Measurements from ENCODE around the gene OR2A25. TPM values are rescaled to one million over a fixed set of nuclear protein-coding genes. Genes with fewer than 3 reads are reported as not detected.

Gene OR2A25
- total and polyA plus RNA-seq, 7 donors, result not detected

GRCh38 chr7:144032516-144032915 is 37.1 kb upstream of the OR2A25 start:
- Histone ChIP-seq H3K4me1 (no peaks in the 10 kb centered on the region), H3K4me3 (no peak overlapping the region), H3K36me3 (ENCODE audit: insufficient read depth in 1 of 2, low read depth in 1 of 2) (no peaks in the 10 kb centered on the region), H3K27me3 (ENCODE audit: insufficient read depth in 3 of 3, low read length in 2 of 3) (no peaks in the 10 kb centered on the region), H3K27ac (no peak overlapping the region), H3K9me3 (no peaks in the 10 kb centered on the region)
- intact Hi-C loops (cut with DNase I), result loop anchor here in 1 of 2 donors (10.0 kb wide), 1 partner anchor 102 kb away; no protein-coding TSS in a partner anchor
- DNase-seq (no peak), ATAC-seq (no peak)
- 68 to 87% (median 75%) methylated on average over 5 of the region's 5 CpGs for WGBS, 3 donors
- no peak for TF ChIP-seq CTCF (IDR thresholded peaks at IDR 0.05)

GRCh38 chr7:144032985-144033709 is 36.5 kb upstream of the OR2A25 start:
- intact Hi-C loops (cut with DNase I), result loop anchor here in 1 of 2 donors (10.0 kb wide), 1 partner anchor 102 kb away; no protein-coding TSS in a partner anchor

GRCh38 chr7:144035385-144035784 is 34.2 kb upstream of the OR2A25 start:
- no peaks in the 10 kb centered on the region for H3K9me3 ChIP-seq
- no peaks in the 10 kb centered on the region for H3K36me3 ChIP-seq (ENCODE audit: insufficient read depth in 1 of 2, low read depth in 1 of 2)
- no peaks in the 10 kb centered on the region for H3K27me3 ChIP-seq (ENCODE audit: insufficient read depth in 3 of 3, low read length in 2 of 3)
- ATAC-seq, result no peak
- no peaks in the 10 kb centered on the region for H3K4me1 ChIP-seq
- H3K27ac ChIP-seq, result no peak overlapping the region
- DNase-seq, result no peak
- H3K4me3 ChIP-seq, result no peak overlapping the region
- intact Hi-C loops (cut with DNase I), result loop anchor here in 1 of 2 donors (10.0 kb wide), 1 partner anchor 99 kb away; no protein-coding TSS in a partner anchor
- no peak for TF ChIP-seq CTCF (IDR thresholded peaks at IDR 0.05)

More at GRCh38 chr7:144032985-144033709, 36.5 kb upstream of the OR2A25 start:
- H3K27ac ChIP-seq, result no peak overlapping the region
- no peak for ATAC-seq
- 49 to 68% (median 56%) methylated on average over 1 of the region's 1 CpG for WGBS, 3 donors
- H3K4me1 ChIP-seq, result no peaks in the 10 kb centered on the region
- TF ChIP-seq CTCF (IDR thresholded peaks at IDR 0.05), result no peak
- H3K27me3 ChIP-seq (ENCODE audit: insufficient read depth in 3 of 3, low read length in 2 of 3), result no peaks in the 10 kb centered on the region
- no peaks in the 10 kb centered on the region for H3K36me3 ChIP-seq (ENCODE audit: insufficient read depth in 1 of 2, low read depth in 1 of 2)
- DNase-seq, result no peak
- no peak overlapping the region for H3K4me3 ChIP-seq
- no peaks in the 10 kb centered on the region for H3K9me3 ChIP-seq

- no peak for TF ChIP-seq CTCF (IDR thresholded peaks at IDR 0.05)
- Histone ChIP-seq H3K9me3 (no peaks in the 10 kb centered on the region), H3K27me3 (ENCODE audit: insufficient read depth in 3 of 3, low read length in 2 of 3) (no peaks in the 10 kb centered on the region), H3K27ac (no peak overlapping the region), H3K36me3 (ENCODE audit: insufficient read depth in 1 of 2, low read depth in 1 of 2) (no peaks in the 10 kb centered on the region), H3K4me3 (no peak overlapping the region), H3K4me1 (no peaks in the 10 kb centered on the region)
- WGBS, 3 donors, result 0 to 89% (median 50%) methylated on average over 1 of the region's 1 CpG
- no peak for ATAC-seq
- intact Hi-C loops (cut with DNase I), result loop anchor here in 1 of 2 donors (10.0 kb wide), 1 partner anchor 98 kb away; no protein-coding TSS in a partner anchor
- DNase-seq, result no peak
Observed at GRCh38 chr7:144036302-144036885, 33.2 kb upstream of the OR2A25 start.
